Stimulated activated CD4-positive, alpha-beta T cell treated with anti-CD3 and anti-CD28 coated beads, Interleukin-4, amount 100 ng/mL, for 24 hours (primary cell): ENCODE measurements around the gene ISCU.
A peak's percentile ranks its signal among the peaks of the same experiment; 100 is the strongest.
"Not testable (repeated sequence)": the region's sequence is repeated elsewhere in the genome, so short reads cannot be mapped to it uniquely, and the experiment has no call there.

Experiments used
- DNase-seq: peaks from one replicate; pipeline ENCODE4 v3.0.0-alpha.2; 2020

The ISCU gene

GRCh38 chr12:108605690-108606406, 43.5 kb downstream of the ISCU start:
- no peak for DNase-seq

GRCh38 chr12:108606492-108606891, 44.1 kb downstream of the ISCU start:
- no peak for DNase-seq

GRCh38 chr12:108607981-108608600, 45.7 kb downstream of the ISCU start:
- DNase-seq, result no peak

GRCh38 chr12:108608616-108609015, 46.2 kb downstream of the ISCU start:
- no peak for DNase-seq

GRCh38 chr12:108609537-108610335, 47.3 kb downstream of the ISCU start:
- no peak for DNase-seq

GRCh38 chr12:108610336-108610815, 48.0 kb downstream of the ISCU start:
- no peak for DNase-seq

- DNase-seq, result no peak
These were observed 48.6 kb downstream of the ISCU start for GRCh38 chr12:108610856-108611605.

GRCh38 chr12:108611884-108612415, 49.6 kb downstream of the ISCU start:
- peak; percentile 64 for DNase-seq

- no peak for DNase-seq
These were observed 50.4 kb downstream of the ISCU start for GRCh38 chr12:108612788-108613282.

- DNase-seq, result no peak
These were observed 51.2 kb downstream of the ISCU start for GRCh38 chr12:108613548-108613947.

- DNase-seq, result no peak
These were observed 51.6 kb downstream of the ISCU start for GRCh38 chr12:108614041-108614440.

GRCh38 chr12:108614639-108615038, 52.2 kb downstream of the ISCU start:
- DNase-seq, result no peak

GRCh38 chr12:108615918-108616317, 53.5 kb downstream of the ISCU start:
- no peak for DNase-seq

- DNase-seq, result no peak
These were observed 54.0 kb downstream of the ISCU start for GRCh38 chr12:108616359-108616758.

GRCh38 chr12:108616941-108617858, 54.8 kb downstream of the ISCU start:
- peak; percentile 86 for DNase-seq

GRCh38 chr12:108618079-108618952, 55.9 kb downstream of the ISCU start:
- peak; percentile 78 for DNase-seq

GRCh38 chr12:108618953-108619274, 56.5 kb downstream of the ISCU start:
- not testable (repeated sequence) for DNase-seq
